Peyer's patch (tissue), 4 donors: ENCODE data around the gene USP53. TPM values are rescaled to one million over a fixed set of nuclear protein-coding genes. Genes with fewer than 3 reads are reported as not detected.

Source experiments
- DNase-seq, 3 donors: peaks; one replicate each; pipeline ENCODE4 v3.0.0-alpha.2; 2017 to 2019
- H3K27ac ChIP-seq, 4 donors: fragments of 200-600 bp; sonication (generic); one replicate each; pipeline ENCODE4 v1.5.1; 2016 to 2019
- H3K27me3 ChIP-seq, 2 donors: fragments of 200-600 bp; sonication (generic); one replicate each; pipeline ENCODE4 v1.5.1; 2019
- H3K36me3 ChIP-seq, 3 donors: fragments of 200-600 bp; sonication (generic); one replicate each; pipeline ENCODE4 v1.5.1; 2016 to 2019
- H3K4me1 ChIP-seq, 4 donors: fragments of 200-600 bp; sonication (generic); one replicate each; pipeline ENCODE4 v1.5.1; 2016 to 2019
- H3K4me3 ChIP-seq, 4 donors: fragments of 200-600 bp; sonication (generic); 1 replicate in 3 of 4; 2 replicates in 1 of 4; pipeline ENCODE4 v1.5.1; 2016 to 2019; ENCODE audit warnings: mild to moderate bottlenecking in 1 of 4
- H3K9me3 ChIP-seq, 4 donors: fragments of 200-600 bp; sonication (generic); one replicate each; pipeline ENCODE4 v1.5.1; 2016 to 2019; ENCODE audit warnings: mild to moderate bottlenecking in 1 of 4
- CTCF ChIP-seq, 6 experiments: fragments of 450-650 bp in 4 of 6; fragments of 200-600 bp in 2 of 6; sonication (generic) in 1 of 6; IDR thresholded peaks; one replicate each; pipeline ENCODE4 v1.5.1; 2017 to 2019; ENCODE audit warnings: antibody characterized with exemption in 6 of 6, mild to moderate bottlenecking in 3 of 6, moderate library complexity in 1 of 6
- POLR2A ChIP-seq, 2 donors: fragments of 450-650 bp; IDR thresholded peaks; one replicate each; pipeline ENCODE4 v1.5.1; 2017; ENCODE audit warnings: antibody characterized with exemption in 2 of 2, mild to moderate bottlenecking in 2 of 2, moderate library complexity in 2 of 2
- total RNA-seq, 4 donors: library from RNA; depleted of rRNA; stranded (reverse); fragments of >200 nt; gene quantifications; one replicate each; pipeline ENCODE4 v1.1.0, GENCODE V29; 2016

The USP53 gene
- total RNA-seq, 4 donors from 2014 or later: 41.5 to 75.1 (median 59.3) TPM

GRCh38 chr4:119210775-119211174 lies 1.7 kb upstream of the USP53 start:
- no peaks in the 10 kb centered on the region for H3K9me3 ChIP-seq
- H3K27me3 ChIP-seq: no peaks in the 10 kb centered on the region
- no peaks in the 10 kb centered on the region for H3K4me1 ChIP-seq
- DNase-seq: no peak
- H3K27ac ChIP-seq: no peak overlapping the region
- TF ChIP-seq CTCF (IDR thresholded peaks at IDR 0.05) (no peak), POLR2A (IDR thresholded peaks at IDR 0.05) (no peak)
- no peaks in the 10 kb centered on the region for H3K36me3 ChIP-seq
- no peak overlapping the region for H3K4me3 ChIP-seq

- no peaks in the 10 kb centered on the region for H3K36me3 ChIP-seq
- no peaks in the 10 kb centered on the region for H3K9me3 ChIP-seq
- H3K4me3 ChIP-seq: peak overlapping the region; percentile 53 to 88 (median 74)
- peak overlapping the region; percentile 82 to 98 (median 94) for H3K27ac ChIP-seq
- H3K4me1 ChIP-seq: no peaks in the 10 kb centered on the region
- TF ChIP-seq POLR2A (IDR thresholded peaks at IDR 0.05): no peak
- TF ChIP-seq CTCF (IDR thresholded peaks at IDR 0.05): peak in 3 of 6 experiments; percentile 6 to 50 (median 24)
- H3K27me3 ChIP-seq: no peaks in the 10 kb centered on the region
- DNase-seq: no peak
These were observed 663 bp upstream of the USP53 start for GRCh38 chr4:119211867-119212233.

- TF ChIP-seq POLR2A (IDR thresholded peaks at IDR 0.05): no peak
- TF ChIP-seq CTCF (IDR thresholded peaks at IDR 0.05): peak in 2 of 6 experiments; percentile 5 to 26
- Histone ChIP-seq H3K4me1 (no peaks in the 10 kb centered on the region), H3K9me3 (no peaks in the 10 kb centered on the region), H3K36me3 (peaks cover 0 to 11% (median 0%) of the 10 kb centered on the region in 3 donors), H3K27ac (peak overlapping the region; percentile 82 to 98 (median 94)), H3K4me3 (peak overlapping the region; percentile 53 to 88 (median 74)), H3K27me3 (no peaks in the 10 kb centered on the region)
- peak; percentile 68 to 92 (median 91) for DNase-seq
These were observed 572 bp downstream of the USP53 start for GRCh38 chr4:119212964-119213606.

GRCh38 chr4:119218093-119218492 lies 5.6 kb downstream of the USP53 start:
- H3K9me3 ChIP-seq: no peaks in the 10 kb centered on the region
- TF ChIP-seq POLR2A (IDR thresholded peaks at IDR 0.05) (no peak), CTCF (IDR thresholded peaks at IDR 0.05) (no peak)
- H3K4me3 ChIP-seq: no peak overlapping the region
- no peak for DNase-seq
- no peaks in the 10 kb centered on the region for H3K4me1 ChIP-seq
- H3K27me3 ChIP-seq: no peaks in the 10 kb centered on the region
- no peak overlapping the region for H3K27ac ChIP-seq
- H3K36me3 ChIP-seq: peaks cover 0 to 33% (median 0%) of the 10 kb centered on the region in 3 donors

DNA sequence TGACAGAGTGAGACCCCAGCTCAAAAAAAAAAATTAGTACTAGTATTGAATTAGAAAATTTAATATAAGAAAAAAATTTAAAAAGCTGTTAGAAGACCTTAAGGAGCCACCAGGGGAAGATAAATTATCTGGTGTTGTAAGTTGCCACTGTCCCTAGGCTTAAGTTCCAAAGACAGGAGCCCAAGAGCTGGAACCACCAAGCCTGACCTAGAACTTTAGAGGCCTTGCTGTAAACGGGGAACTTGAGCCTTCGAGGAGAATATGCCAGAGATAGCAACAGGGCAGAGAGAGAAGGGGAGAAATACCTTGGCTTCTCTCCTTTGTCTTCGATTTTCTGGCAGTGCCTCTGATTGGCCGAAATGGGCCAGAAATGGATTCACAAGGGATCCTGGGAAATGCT lies 8.9 kb downstream of the USP53 start:
- Histone ChIP-seq H3K4me1 (no peaks in the 10 kb centered on the region), H3K27me3 (no peaks in the 10 kb centered on the region), H3K4me3 (no peak overlapping the region), H3K9me3 (no peaks in the 10 kb centered on the region), H3K27ac (no peak overlapping the region), H3K36me3 (peaks cover 0 to 39% (median 0%) of the 10 kb centered on the region in 3 donors)
- no peak for DNase-seq
- TF ChIP-seq CTCF (IDR thresholded peaks at IDR 0.05) (no peak), POLR2A (IDR thresholded peaks at IDR 0.05) (no peak)
